HG02610 (cell line): ENCODE data around the gene EPX.

Source experiments
- ATAC-seq: cut with Tn5 transposase; IDR thresholded peaks from one replicate; pipeline ENCODE4 v1.9.1; 2021; ENCODE audit warnings: mild to moderate bottlenecking, moderate library complexity; ENCODE audit not compliant: unreplicated experiment

EPX gene

DNA sequence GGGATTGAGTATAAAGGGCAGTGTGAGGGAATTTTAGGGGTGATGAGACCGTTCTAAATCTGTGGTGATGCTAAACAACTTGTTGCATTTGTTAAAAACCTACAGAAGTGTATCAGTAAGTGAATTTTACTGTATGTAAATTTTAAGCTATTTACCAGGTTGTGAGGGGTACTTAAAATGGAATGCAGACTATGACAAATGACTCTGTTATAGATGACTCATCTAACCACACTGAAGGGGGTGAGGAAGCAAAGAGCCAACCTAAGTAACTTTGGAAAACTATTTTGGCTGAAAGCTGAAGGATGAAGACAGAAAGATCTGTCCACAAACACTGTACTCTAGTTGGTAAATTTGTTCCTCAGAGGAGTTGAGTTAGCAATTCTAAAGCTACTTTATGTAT lies 31.8 kb downstream of the EPX start:
- ATAC-seq = no peak

DNA sequence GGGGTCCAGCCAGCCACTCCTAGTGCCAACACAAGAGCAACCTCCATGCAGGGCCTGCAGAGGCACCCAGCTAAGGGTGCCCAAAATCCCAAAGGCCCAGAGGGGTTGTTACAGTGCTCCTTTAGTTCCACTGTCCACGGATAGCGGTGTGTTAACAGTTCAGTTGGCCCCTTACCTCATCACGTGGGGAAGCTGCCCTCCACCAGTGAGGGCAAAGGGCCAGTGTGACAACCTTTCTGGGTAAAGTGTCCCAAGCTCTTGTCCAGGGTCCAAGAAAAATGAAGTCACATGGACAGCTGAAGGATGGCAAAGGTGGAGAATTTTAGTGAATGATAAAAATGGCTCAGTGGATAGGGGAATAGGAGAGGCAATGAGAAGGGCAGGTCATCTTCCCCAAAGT lies 35.2 kb downstream of the EPX start:
- ATAC-seq = no peak

DNA sequence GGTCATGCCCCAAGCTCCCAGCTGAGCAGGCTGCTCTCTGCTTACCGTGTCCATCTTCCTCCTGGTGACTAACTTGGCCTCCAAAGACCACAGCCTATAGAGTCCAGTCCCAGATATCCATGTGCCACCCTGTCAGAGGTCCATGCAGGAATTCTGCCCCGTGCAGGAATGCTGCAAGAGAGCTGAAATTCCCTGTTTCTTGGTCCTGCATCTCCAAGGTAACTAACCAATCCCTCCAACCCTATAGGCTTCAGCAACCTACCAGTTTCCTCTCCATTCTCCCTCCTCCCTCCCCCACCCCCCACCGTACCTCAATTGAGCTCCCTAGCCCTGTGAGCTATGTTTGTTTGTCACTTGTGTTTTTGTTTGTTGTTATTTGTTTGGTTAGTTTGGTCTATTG lies 36.2 kb downstream of the EPX start:
- no peak for ATAC-seq

- ATAC-seq = no peak
Observed at GRCh38 chr17:58229384-58229783, 36.9 kb downstream of the EPX start.

- ATAC-seq = no peak
Observed at GRCh38 chr17:58229881-58230280, 37.4 kb downstream of the EPX start.

GRCh38 chr17:58231641-58232040 lies 39.1 kb downstream of the EPX start:
- ATAC-seq = no peak

DNA sequence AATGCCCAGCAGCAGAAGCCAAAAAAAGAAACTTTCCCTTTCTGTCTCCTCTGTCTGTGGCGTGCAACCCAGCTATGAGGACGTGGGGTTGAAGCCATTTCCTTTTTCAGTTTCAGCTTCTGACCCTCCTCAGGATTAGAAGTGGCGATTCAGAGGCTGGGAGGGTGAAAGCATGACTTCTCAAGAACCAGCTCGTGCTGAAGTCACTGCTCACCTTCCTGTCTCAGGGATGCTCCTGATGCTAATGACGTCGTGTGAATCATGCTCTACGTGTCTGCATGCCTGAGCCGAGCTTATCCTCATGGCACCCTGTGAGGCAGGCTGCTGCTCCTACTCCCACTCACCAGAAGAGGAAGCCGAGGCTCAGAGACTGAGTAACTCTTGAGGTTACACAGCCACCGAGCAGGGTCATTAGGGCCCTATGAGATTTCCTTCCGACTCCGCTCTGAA lies 40.2 kb downstream of the EPX start:
- ATAC-seq = peak; percentile 84

DNA sequence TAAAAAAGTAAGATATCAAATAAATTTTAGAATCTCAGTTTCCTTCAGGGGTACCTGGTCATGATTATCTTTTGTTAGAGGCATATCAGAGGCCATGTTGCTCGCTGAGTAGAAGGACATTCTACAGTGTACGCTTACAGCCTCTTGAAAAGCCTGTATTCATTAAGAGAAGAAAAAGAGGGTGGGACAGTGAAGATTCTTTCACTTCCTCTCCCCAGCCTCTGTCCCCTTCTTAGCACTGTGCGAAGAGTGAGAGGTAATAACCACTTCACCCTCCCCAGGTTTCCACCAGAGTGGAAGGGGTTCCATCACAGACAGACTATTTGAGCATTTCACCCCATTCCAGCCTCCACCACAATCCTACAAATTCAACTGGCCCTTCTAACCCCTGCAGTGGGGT lies 41.0 kb downstream of the EPX start:
- peak; percentile 58 for ATAC-seq

DNA sequence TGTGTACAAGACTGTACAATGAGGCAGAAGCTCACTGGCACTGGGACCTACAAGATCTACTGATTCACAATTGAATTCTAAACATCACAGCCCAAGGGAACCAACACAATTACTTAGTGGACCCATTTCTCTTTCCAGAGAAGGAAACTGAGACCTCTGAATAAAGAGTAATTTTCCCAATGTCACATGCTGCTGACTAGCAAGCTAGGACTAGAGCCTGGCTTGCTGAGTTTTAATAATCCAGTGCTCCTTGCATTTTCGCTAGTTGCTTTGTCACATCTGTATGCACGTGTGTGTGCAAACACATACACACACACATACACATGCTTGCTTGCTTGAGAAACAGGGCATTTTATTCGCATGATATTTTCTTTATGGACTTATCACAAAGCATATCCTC lies 42.0 kb downstream of the EPX start:
- no peak for ATAC-seq

DNA sequence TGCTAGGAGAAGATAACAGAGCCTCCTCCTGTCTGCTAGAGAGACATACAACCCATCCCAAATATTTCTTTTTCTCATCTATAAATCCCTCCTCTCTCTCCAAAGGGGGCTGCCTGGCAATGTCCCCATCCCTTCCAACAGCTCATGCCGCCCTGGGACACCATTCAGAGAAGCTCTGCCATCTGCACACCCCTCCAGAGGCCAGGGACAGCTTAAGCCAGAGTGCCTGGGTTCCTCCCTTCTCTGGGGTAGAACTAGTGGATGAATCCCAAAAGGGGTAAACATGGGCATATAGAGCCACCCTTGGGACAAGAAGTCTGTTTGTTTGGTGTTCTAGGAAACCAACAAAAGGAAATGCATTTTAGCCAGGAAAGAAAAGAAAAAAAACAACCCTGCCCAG lies 43.3 kb downstream of the EPX start:
- ATAC-seq = no peak

DNA sequence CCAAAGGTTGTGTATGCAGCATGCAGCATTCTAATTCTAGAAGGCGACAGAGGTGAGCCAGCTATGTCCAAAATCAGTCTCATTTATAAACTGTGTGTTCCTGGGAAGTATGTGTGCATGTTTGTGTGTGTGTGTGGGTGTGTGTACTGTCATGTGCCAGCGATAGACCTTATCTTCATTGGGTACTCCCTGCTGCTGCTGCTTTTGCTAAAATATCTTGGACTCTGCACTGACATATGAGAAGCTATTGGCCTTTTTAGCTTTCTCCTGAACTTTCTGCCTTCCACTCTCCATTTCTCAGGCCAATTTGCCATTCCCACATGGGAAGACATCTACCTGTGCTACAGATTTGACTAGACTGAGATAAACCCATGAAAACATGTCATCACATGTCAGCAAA lies 43.9 kb downstream of the EPX start:
- no peak for ATAC-seq

DNA sequence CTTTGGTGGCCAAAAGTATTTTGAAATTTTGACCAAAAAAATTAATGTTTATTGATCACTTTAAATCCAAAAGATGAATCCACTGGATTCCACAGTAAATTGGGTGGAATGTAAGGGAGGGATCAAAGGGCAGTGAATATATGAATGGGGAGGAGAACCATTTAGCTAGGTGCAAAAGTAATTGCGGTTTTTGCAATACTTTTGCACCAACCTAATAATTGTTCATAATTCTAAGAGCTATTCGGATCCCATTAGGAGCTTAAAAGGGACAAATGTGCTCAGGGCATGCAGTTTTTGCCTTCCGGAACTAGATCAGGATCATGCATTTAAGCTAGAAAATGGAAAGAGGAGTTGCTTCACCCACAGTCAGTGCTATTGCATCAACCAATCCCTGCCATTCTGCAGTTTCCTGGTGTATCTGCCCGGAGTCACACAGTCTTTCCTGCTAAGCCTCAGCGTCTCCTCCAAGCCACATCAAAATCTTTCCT lies 45.7 kb downstream of the EPX start, which contains the start of gene LPO:
Gene LPO (plus strand): TSS at position 438 of the 488 bp plus-strand sequence. CDS start 4,396 bp downstream, outside the sequence.
- ATAC-seq = no peak

- ATAC-seq = no peak
Observed at GRCh38 chr17:58239987-58240386, 47.5 kb downstream of the EPX start.

GRCh38 chr17:58242171-58242784 lies 49.8 kb downstream of the EPX start:
- ATAC-seq = no peak

GRCh38 chr17:58244963-58245362 lies 52.4 kb downstream of the EPX start:
- ATAC-seq = no peak

DNA sequence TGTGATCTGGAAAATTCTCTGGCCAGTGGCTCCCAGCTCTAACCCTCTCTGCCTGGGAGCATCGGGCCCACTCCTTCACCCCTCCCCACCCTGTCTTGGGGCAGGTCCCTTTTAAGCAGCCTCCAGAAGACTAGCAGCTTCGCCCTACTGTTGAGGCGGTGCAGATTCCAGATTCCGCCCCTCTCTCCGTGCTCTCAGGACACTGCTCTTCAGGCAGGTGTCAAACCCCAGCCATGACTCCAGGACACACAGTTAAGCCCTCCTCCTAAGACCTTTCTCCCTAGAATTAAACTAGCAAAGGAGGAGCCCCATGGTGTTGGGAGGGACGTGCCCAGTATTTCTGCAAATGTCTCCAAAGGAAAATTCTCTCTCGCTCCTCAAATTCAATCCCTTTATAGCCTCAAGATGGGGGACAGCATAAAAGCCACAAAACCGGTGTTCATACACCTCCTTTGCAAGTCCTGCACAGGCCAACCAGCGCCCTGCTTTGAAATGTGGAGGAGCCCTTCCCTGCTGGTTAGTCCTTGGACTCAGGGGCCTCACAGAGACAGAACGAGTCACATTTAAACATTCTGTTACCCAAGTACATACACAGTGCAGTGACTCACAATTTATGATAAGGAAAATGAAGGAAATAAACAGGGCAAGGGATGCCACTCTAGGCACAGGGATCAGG lies 53.0 kb downstream of the EPX start:
- ATAC-seq = no peak

DNA sequence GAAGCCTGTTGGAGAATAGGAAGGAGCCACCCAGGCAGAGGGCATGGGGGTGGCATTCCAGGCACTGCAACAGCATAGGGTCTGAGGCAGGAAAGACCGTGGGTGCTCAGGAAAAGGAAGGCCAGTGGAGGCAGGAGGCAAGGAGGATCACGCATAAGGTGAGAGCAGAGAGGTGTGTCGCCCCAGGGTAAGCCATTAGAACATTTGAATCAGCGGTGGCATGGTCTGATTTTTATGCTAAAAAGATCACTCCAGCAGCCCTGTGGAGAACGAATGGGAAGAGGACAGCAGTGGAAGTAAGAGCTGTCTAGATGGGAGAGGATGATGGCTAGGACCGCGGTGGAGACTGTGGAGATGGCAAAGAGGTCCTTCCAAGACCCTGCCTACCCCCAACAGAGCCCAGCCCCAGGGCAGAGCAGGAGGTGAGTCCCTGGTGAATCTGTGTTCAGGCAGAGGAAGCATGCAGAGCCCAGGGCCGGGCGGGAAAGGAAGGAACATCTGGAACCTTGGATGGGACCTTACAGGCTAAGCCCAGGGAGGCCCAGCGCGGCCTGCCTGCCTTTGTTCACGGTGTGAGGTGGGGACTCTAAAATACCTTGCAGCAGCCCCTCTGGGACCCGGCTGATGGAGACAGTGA lies 53.7 kb downstream of the EPX start:
- ATAC-seq = no peak

DNA sequence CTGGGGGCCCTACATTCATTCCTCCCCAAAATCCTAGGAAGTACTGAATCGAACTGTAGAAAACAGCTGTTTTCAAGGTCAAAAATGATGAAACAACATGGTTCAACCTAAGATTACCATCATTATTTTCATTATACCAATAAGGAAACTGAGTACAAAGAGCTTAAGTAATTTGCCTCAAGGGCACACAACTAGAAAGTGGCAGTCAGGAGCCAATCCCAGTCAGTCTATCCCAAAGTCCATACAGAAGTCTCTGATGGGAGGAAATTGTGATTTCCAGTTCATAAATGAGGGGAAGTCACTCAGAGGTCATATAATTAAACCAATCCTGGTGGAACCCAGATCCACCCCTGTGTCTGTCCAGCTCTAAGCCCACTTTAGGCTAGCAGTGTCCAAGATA lies 54.3 kb downstream of the EPX start:
- no peak for ATAC-seq

- no peak for ATAC-seq
Observed at GRCh38 chr17:58247511-58248363, 55.2 kb downstream of the EPX start.

GRCh38 chr17:58248955-58249269 lies 56.4 kb downstream of the EPX start:
- ATAC-seq = no peak
